ENCODE data around the gene CISH. TPM values are rescaled to one million over a fixed set of nuclear protein-coding genes. Genes with fewer than 3 reads are reported as not detected.
A peak's percentile ranks its signal among the peaks of the same experiment; 100 is the strongest.

CISH gene
- total RNA-seq, 2 donors from 2014 or later: 14.4 to 19.9 TPM

GRCh38 chr3:50563867-50564266 lies 47.7 kb downstream of the CISH start:
- ATAC-seq: no peak
- no peak for DNase-seq
- intact Hi-C loops (cut with DNase I, micrococcal nuclease): no loop called here

- intact Hi-C loops (cut with DNase I, micrococcal nuclease): no loop called here
- DNase-seq (no peak), ATAC-seq (no peak)
These were observed 48.7 kb downstream of the CISH start for GRCh38 chr3:50562861-50563260.

GRCh38 chr3:50559702-50560101 lies 51.9 kb downstream of the CISH start:
- DNase-seq (no peak), ATAC-seq (peak; percentile 21)
- intact Hi-C loops (cut with DNase I, micrococcal nuclease): loop anchor here in 1 of 2 donors (10.0 kb wide), 1 partner anchor 205 kb away; the partner anchor contains the start of genes CYB561D2, NPRL2 and TMEM115

GRCh38 chr3:50557915-50558314 lies 53.7 kb downstream of the CISH start:
- no peak for DNase-seq
- no peak for ATAC-seq
- intact Hi-C loops (cut with DNase I, micrococcal nuclease): loop anchor here in 1 of 2 donors (10.0 kb wide), 1 partner anchor 203 kb away; the partner anchor contains the start of genes CYB561D2, NPRL2 and TMEM115

DNA sequence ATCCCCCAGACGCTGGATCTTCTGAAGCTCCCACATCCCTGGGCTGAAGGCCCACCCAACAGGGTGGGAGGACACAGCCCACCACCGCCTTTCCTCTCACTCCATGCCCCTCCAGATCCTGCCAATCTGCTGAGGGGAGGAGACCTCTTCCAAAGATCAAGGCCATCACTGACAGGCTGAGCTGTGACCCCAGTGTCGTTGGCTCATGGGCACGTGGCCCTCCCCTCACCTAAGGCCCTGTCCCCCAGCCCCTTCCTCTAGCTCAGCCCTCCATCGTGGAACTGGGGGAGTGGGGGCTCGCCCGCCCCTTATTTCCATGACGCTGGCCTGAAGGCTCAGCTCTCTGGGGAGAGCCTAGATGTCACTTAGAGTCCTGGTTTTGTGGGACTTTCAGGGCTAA lies 54.5 kb downstream of the CISH start:
- no peak for ATAC-seq
- intact Hi-C loops (cut with DNase I, micrococcal nuclease): loop anchor here in 1 of 2 donors (10.0 kb wide), 1 partner anchor 202 kb away; the partner anchor contains the start of genes CYB561D2, NPRL2 and TMEM115
- DNase-seq: no peak

Other genes starting within 250 kb of the CISH start
- gene CACNA2D2, start 108.1 kb downstream of the CISH start, total RNA-seq: 1 to 10 TPM; 1.9 to 3.2 TPM
- 1 to 10 TPM; 2.1 to 2.8 TPM for gene C3orf18, start 44.0 kb downstream of the CISH start, total RNA-seq
- gene HEMK1, start 42.3 kb downstream of the CISH start, total RNA-seq: 10 to 100 TPM; 21.9 to 24.8 TPM
- gene MAPKAPK3, start 5.4 kb upstream of the CISH start, total RNA-seq: 10 to 100 TPM; 31.7 to 33.6 TPM
- gene DOCK3, start 63.2 kb upstream of the CISH start, total RNA-seq: under 1 TPM; 0.09 to 0.34 TPM